Hypothalamus (tissue), 51 donors: ENCODE measurements around the gene VAX1.
"Not testable (repeated sequence)": the region's sequence is repeated elsewhere in the genome, so short reads cannot be mapped to it uniquely, and the experiment has no call there.

Experiments
- DNase-seq, 51 donors: peaks; one replicate each; lab custom pipeline; 2025; lab: John Stamatoyannopoulos, UW

VAX1 gene

DNA sequence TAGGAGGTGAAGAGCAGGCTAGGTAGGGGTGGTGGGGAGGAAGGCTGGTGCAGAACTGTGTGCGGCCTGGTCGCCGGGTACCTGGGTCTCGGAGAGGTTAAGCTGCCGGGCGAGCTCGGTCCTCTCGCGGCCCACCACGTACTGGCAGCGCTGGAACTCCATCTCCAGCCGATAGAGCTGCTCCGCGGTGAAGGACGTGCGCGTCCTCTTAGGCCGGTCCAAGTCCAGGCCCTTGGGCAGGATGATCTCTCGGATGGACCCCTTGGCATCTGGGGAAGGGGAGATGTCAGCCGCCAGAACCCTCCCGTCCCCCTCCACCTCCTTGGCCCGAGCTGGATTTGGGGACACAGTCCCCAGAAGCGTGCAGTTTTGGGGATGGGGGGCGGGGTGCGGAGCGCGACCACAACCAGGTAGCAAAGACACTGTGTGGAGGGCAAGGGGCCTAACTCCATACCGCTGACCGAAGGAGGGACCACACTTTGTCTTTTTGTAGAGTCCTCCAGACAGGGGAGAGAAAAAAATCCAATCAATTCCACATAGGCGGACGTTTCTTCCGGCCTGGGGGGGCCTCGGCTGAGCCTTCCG lies 1.6 kb downstream of the VAX1 start:
- peak in 5 of 51 donors; percentile 18 to 71 (median 40) for DNase-seq

DNA sequence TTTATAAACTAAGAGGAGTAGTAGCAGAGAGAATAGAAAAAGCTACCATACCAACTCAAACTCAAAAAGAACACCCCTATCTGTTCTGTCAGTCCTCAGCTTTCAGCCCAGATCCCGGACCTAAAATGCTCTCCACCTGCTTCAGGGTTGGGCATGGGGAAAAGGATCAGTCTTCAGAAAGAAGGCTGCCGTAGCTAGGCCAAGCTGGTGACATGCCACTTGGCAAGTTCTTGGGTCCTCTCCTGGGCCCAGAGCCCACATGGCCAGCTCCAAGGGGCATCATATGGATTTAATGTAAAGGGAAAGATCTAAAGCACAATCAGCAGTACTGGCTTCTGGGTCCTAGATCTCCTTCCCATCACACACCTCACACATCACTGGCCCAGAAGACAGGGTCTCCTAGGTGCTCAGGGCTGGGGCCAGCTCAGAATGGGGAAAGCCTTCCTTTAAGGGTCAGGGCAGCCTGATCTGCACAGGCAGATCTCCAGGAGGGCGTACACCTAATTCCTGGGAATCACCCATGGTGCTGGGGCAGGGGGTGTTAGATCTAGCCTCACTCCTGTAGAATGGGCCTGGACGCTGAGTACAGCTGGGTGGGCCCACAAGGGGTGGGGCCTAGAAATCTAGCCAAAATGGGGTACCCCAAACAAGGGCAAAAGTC lies 2.5 kb downstream of the VAX1 start:
- DNase-seq = peak in 1 of 51 donors; percentile 11

- DNase-seq = no peak
These were observed 3.1 kb downstream of the VAX1 start for GRCh38 chr10:117135026-117135372.

GRCh38 chr10:117134306-117135025 lies 3.6 kb downstream of the VAX1 start:
- peak in 10 of 51 donors; percentile 18 to 51 (median 32) for DNase-seq

- peak in 1 of 51 donors; percentile 25 for DNase-seq
These were observed 4.1 kb downstream of the VAX1 start for GRCh38 chr10:117134056-117134305.

GRCh38 chr10:117133273-117134055 lies 4.6 kb downstream of the VAX1 start:
- DNase-seq = peak in 2 of 51 donors; percentile 31 to 38

DNA sequence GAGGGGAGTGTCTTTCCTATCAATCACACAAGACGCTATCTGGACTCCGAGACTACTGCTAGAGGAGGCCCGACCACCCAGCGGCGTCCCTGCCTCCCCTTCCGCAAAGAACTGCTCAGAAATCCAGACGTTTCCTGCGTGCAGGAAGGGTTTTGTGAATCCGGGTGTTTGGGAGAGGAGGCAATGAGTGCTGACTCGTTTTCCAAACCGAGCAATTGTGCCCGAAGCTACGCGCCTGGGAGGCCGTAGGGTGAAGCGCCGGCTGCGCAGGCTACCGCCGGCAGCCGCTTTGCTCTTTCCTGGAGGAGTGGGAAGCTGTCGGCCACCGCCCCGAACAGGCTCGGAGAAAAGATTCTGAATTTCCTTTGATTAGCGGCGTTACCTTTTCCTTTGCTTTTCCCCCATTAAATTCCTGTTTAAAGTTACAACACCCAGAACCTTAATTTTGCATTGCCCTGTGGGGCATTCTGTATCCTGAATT lies 5.3 kb downstream of the VAX1 start:
- no peak for DNase-seq

- DNase-seq = peak in 4 of 51 donors; percentile 11 to 43 (median 25)
These were observed 6.4 kb downstream of the VAX1 start for GRCh38 chr10:117131376-117132327.

DNA sequence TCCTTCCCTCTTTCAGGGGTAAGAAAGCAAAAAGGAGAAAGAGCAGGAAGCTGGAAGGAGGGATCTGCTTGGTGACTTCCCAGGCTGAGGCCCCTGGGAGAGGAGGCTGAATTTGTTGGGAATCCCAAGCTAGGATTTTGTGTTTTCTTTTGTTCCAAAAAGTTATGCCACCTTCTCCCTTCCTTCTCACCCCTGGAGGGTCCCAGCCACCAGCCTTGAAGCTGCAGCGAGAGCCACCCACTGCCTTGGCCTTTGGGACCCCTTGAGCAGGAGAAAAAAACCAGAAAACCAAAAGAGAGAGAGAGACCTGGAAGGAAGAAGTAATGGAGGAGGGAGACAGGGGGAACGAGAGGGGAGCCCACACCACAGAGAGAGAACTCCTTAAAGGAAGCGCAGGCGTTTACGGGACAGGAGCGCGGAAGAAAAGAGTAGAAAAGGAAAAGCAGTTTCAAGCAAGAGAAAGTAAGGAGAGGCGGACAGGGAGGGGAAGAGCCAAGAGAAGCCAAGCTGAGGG lies 7.2 kb downstream of the VAX1 start:
- no peak for DNase-seq

DNA sequence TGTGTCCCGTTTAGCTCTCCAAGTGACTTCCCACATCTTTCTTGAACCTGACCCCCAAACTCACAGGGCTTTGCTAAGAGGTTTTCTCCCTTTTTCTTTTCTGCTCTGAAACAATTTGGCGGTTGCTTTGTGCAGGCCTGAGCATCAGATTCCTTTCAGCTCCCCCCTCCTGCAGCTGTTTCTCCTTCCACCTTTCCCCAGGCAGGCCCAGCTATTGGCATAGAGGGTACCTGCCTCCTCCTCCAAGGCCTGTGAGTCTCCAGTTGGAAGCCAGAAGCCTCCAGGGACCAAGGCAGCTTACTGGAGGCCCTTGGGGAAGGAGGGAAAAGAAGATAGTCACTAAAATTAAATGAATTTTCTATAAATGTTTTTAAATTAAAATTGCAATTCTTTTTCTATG lies 7.7 kb downstream of the VAX1 start:
- no peak for DNase-seq

DNA sequence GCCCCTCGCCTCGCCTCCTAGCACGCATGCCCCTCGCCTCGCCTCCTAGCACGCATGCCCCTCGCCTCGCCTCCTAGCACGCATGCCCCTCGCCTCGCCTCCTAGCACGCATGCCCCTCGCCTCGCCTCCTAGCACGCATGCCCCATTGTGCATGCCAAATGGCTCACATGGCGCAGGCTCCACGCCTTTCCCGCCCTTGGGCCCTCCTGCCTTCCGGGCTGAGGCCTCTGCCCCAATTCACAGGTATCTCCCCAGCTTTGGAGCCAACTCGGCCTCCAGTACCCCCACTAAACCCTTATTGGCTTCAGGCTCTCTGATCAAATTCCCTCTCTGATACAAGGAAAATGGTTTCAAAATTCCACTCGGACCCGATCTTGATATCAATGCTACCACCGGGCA lies 11.4 kb downstream of the VAX1 start:
- not testable (repeated sequence) for DNase-seq

DNA sequence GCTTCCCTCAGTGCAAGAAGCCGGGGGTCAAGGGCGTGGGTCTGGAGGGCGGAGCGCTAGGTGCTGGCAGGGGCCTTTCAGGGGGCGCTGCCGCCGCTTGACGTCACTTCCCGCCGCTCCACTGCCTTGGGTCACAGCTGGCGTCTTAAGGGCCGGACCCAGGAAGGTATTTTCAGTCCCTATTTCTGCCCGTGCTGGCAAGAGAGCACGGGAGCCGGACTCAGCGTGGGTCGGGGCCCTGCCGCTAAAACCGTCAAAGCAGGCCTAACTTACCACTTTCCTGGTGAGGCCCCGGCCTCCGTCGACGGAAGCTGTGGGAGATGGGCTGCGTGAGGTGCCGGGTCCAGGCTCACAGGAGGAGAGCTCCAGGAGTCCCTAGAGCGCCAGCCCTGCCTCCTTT lies 12.0 kb downstream of the VAX1 start:
- DNase-seq = no peak

DNA sequence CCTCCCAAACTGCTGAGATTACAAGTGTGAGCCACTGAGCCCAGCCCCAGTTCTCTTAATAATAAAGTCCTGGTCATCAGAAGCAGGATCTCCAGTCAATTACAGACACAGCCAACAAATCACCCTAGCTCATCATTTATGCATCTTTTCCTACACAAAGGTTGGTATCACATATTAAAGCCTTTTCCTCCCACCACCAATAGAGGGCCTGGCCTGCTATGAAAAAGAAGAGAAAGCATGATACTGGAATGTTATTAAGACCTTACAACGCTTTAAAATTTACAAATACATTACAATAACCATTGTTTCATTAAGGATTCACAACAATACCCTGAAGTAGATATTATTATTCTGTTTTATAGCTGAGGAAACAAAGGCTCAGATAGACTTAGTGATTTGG lies 25.9 kb downstream of the VAX1 start:
- DNase-seq = peak in 1 of 51 donors; percentile 25

GRCh38 chr10:117107238-117107637 lies 30.8 kb downstream of the VAX1 start:
- no peak for DNase-seq

- peak in 22 of 51 donors; percentile 1 to 58 (median 17) for DNase-seq
These were observed 41.4 kb downstream of the VAX1 start for GRCh38 chr10:117096599-117097201.

DNA sequence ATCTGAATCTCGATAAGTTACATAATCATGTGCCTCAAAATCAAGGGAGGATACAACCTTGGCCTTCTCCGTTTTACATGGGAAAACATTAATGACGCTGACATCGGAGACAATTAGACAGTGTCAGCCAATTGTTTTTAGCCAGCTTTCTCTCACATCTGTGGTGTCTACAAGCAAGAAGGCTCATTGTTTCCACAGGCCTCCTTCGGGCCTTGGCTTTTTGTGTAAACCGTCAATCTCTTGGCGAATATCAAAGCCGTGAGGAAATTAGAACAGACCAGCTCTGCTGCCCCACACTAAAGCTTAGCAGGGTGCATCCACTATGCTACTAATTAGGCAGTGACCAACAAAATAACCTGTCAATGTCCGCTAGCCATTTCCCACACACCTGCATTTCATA lies 43.2 kb downstream of the VAX1 start:
- DNase-seq = peak in 21 of 51 donors; percentile 4 to 72 (median 31)

GRCh38 chr10:117092386-117092785 lies 45.7 kb downstream of the VAX1 start:
- DNase-seq = peak in 15 of 51 donors; percentile 1 to 59 (median 10)

GRCh38 chr10:117090834-117091233 lies 47.2 kb downstream of the VAX1 start:
- DNase-seq = no peak

DNA sequence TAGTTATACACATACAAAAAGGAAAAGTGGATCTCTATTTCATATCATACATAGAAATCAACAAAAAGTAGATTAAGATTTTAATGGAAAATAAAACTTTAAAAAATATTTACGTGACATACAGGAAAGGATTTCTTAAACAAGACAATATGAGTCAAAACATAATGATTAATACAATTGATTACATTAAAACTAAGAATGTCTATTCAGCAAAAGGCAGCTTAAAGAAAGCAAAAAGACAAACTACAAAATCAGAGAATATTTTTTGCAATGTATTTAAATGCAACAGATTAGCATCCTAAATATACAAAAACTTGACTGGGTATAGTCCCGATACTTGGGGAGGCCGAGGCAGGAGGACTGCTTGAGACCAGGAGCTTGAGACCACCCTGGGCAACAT lies 50.5 kb downstream of the VAX1 start:
- DNase-seq = no peak
